Transverse colon (tissue), 4 donors: ENCODE results near the gene ABCC9. TPM values are rescaled to one million over a fixed set of nuclear protein-coding genes. Genes with fewer than 3 reads are reported as not detected.

Experiments used
- DNase-seq: peaks from one replicate; pipeline ENCODE4 v3.0.0-alpha.2; 2019
- H3K27ac ChIP-seq, 4 donors: fragments of 200-600 bp; sonication (generic); 2 replicates each; pipeline ENCODE4 v1.5.1; 2016 to 2018; ENCODE audit warnings: inconsistent platforms in 4 of 4
- H3K27me3 ChIP-seq: fragments of 200-600 bp; sonication (generic); 2 replicates; pipeline ENCODE4 v1.5.1; 2017; ENCODE audit warnings: inconsistent platforms
- H3K36me3 ChIP-seq, 4 donors: fragments of 200-600 bp; sonication (generic); 2 replicates each; pipeline ENCODE4 v1.5.1; 2017 to 2019; ENCODE audit warnings: inconsistent platforms in 4 of 4
- H3K4me1 ChIP-seq, 4 donors: fragments of 200-600 bp; sonication (generic); 2 replicates each; pipeline ENCODE4 v1.5.1; 2017 to 2020; ENCODE audit warnings: inconsistent platforms in 4 of 4
- H3K4me3 ChIP-seq, 4 donors: fragments of 200-600 bp; sonication (generic); 1 replicate in 1 of 4; 2 replicates in 3 of 4; pipeline versions ENCODE4 v1.5.1 to v1.6.1; 2017 to 2019; ENCODE audit warnings: inconsistent platforms in 4 of 4
- H3K9me3 ChIP-seq, 2 donors: fragments of 200-600 bp; sonication (generic); 2 replicates each; pipeline ENCODE4 v1.5.1; 2017 to 2019; ENCODE audit warnings: inconsistent platforms in 2 of 2
- CTCF ChIP-seq, 5 experiments: fragments of 200-600 bp in 3 of 5; fragments of 450-650 bp in 2 of 5; sonication (generic) in 3 of 5; IDR thresholded peaks; 1 replicate in 2 of 5; 2 replicates in 3 of 5; pipeline ENCODE4 v1.5.1; 2016 to 2017; ENCODE audit warnings: antibody characterized with exemption in 5 of 5, inconsistent platforms in 3 of 5, mild to moderate bottlenecking in 2 of 5, moderate library complexity in 1 of 5
- EP300 ChIP-seq: sonication (generic); formaldehyde crosslinking; IDR thresholded peaks from one replicate; pipeline ENCODE4 v1.6.1; 2017; ENCODE audit warnings: antibody characterized with exemption, low read depth
- POLR2A ChIP-seq: fragments of 450-650 bp; IDR thresholded peaks from one replicate; pipeline ENCODE4 v1.6.1; 2016; ENCODE audit warnings: antibody characterized with exemption, mild to moderate bottlenecking, moderate library complexity
- POLR2AphosphoS5 ChIP-seq, 3 donors: sonication (generic); formaldehyde crosslinking; IDR thresholded peaks; one replicate each; pipeline ENCODE4 v1.6.1; 2016; ENCODE audit warnings: antibody characterized with exemption in 3 of 3
- WGBS, 2 donors: methylation state at CpG; one replicate each; pipeline ENCODE4 v1.1.5; 2018; ENCODE audit warnings: low coverage in 1 of 2; 5-methylcytosine and 5-hydroxymethylcytosine counted together
- in situ Hi-C, 4 donors: fragments of 200-750 bp; cut with MboI; loops; one replicate each; pipeline versions ENCODE4 v1.15.0 to v1.15.1; 2017; ENCODE audit warnings: low sequenced_read_pairs in 3 of 4, low pct_ligation_motif_present in 1 of 4, low pct_unique_long_range_greater_than_20kb in 1 of 4
- intact Hi-C: fragments of 100-400 bp; cut with DNase I; formaldehyde crosslinking; loops from one replicate; pipeline ENCODE4 v1.15.1; 2023; ENCODE audit warnings: low total_unique reads
- total RNA-seq, 4 donors: library from RNA; depleted of rRNA; stranded (reverse); fragments of >200 nt; gene quantifications; one replicate each; pipeline ENCODE4 v1.1.0, GENCODE V29; 2016

ABCC9 gene
- total RNA-seq, 4 donors from 2014 or later = 5.2 to 10.2 (median 8.0) TPM

- 60 to 83% methylated on average over 4 of the region's 4 CpGs for WGBS, 2 donors
- intact Hi-C loops = no loop called here
- Histone ChIP-seq H3K27me3 (no peaks in the 10 kb centered on the region), H3K36me3 (no peaks in the 10 kb centered on the region), H3K9me3 (no peaks in the 10 kb centered on the region), H3K27ac (peak overlapping the region; percentile 18 to 64 (median 55)), H3K4me1 (peaks cover 0 to 14% (median 2%) of the 10 kb centered on the region in 4 donors), H3K4me3 (no peak overlapping the region)
- DNase-seq = peak; percentile 9
- in situ Hi-C loops = loop anchor here in 1 of 4 donors (25.0 kb wide), 1 partner anchor 95 kb away; no protein-coding TSS in a partner anchor
- TF ChIP-seq CTCF (IDR thresholded peaks at IDR 0.05) (no peak), POLR2AphosphoS5 (IDR thresholded peaks at IDR 0.05) (peak; percentile 50 to 78 (median 70))
Measured at GRCh38 chr12:21831791-21832344, 109.4 kb downstream of the ABCC9 start.

- H3K36me3 ChIP-seq = no peaks in the 10 kb centered on the region
- no peak for TF ChIP-seq POLR2A
- no peak for TF ChIP-seq CTCF (IDR thresholded peaks at IDR 0.05)
- TF ChIP-seq EP300 = no peak
- TF ChIP-seq POLR2AphosphoS5 (IDR thresholded peaks at IDR 0.05) = peak in 2 of 3 donors; percentile 25 to 42
- WGBS, 2 donors = 70 to 81% methylated on average over 8 of the region's 8 CpGs
- intact Hi-C loops = no loop called here
- peak overlapping the region; percentile 17 to 63 (median 54) for H3K27ac ChIP-seq
- peaks cover 0 to 17% (median 2%) of the 10 kb centered on the region in 4 donors for H3K4me1 ChIP-seq
- no peak overlapping the region for H3K4me3 ChIP-seq
- peak; percentile 10 for DNase-seq
- in situ Hi-C loops = loop anchor here in 1 of 4 donors (25.0 kb wide), 1 partner anchor 91 kb away; no protein-coding TSS in a partner anchor
- no peaks in the 10 kb centered on the region for H3K27me3 ChIP-seq
- H3K9me3 ChIP-seq = no peaks in the 10 kb centered on the region
Measured at GRCh38 chr12:21828779-21829178, 112.4 kb downstream of the ABCC9 start.

DNA sequence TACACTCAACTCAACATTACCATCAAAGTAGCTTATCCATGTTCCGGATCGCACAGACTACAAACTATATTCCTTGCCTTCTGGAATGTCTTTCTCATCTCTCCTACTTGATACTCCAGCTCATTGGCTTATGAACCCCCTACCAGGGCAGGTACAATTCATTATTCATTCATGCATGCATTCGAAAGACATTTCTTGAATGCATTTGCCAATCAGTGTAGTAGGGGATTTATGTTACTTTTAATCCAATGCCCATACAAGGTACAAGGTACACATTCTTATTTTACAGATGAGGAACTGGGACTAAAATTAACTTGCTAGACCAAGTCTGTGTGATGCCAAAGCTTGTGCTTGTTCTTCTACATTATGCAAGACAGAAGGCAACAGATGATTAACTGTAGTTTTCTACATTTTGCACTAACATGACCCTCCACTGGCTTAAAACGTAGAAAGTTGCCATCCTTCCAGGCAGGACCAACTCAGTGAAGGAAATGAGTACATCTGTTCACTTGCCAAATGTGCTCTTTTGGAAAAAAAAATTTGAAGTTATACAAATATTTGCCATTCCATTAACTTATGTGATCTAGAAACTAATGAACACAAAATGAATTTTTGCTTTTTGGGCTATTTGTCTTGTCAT lies 113.0 kb downstream of the ABCC9 start:
- H3K27ac ChIP-seq = peak overlapping the region; percentile 17 to 63 (median 54)
- WGBS, 2 donors = 81 to 84% methylated on average over 4 of the region's 4 CpGs
- H3K4me3 ChIP-seq = no peak overlapping the region
- TF ChIP-seq POLR2AphosphoS5 (IDR thresholded peaks at IDR 0.05) (peak in 2 of 3 donors; percentile 4 to 21), POLR2A (no peak)
- H3K9me3 ChIP-seq = no peaks in the 10 kb centered on the region
- H3K4me1 ChIP-seq = peaks cover 0 to 17% (median 2%) of the 10 kb centered on the region in 4 donors
- intact Hi-C loops (no loop called here), in situ Hi-C loops (loop anchor here in 1 of 4 donors (25.0 kb wide), 1 partner anchor 91 kb away; no protein-coding TSS in a partner anchor)
- H3K36me3 ChIP-seq = no peaks in the 10 kb centered on the region
- DNase-seq = no peak
- no peaks in the 10 kb centered on the region for H3K27me3 ChIP-seq

GRCh38 chr12:21827083-21827482 lies 114.1 kb downstream of the ABCC9 start:
- Histone ChIP-seq H3K4me3 (no peak overlapping the region), H3K36me3 (no peaks in the 10 kb centered on the region), H3K9me3 (no peaks in the 10 kb centered on the region), H3K27me3 (no peaks in the 10 kb centered on the region), H3K4me1 (peaks cover 0 to 20% (median 2%) of the 10 kb centered on the region in 4 donors), H3K27ac (peak overlapping the region in 1 of 4 donors; percentile 62)
- intact Hi-C loops (no loop called here), in situ Hi-C loops (loop anchor here in 1 of 4 donors (25.0 kb wide), 1 partner anchor 90 kb away; no protein-coding TSS in a partner anchor)
- no peak for TF ChIP-seq POLR2AphosphoS5 (IDR thresholded peaks at IDR 0.05)
- no peak for TF ChIP-seq POLR2A
- no peak for TF ChIP-seq EP300
- no peak for TF ChIP-seq CTCF (IDR thresholded peaks at IDR 0.05)
- 34 to 35% methylated on average over 3 of the region's 3 CpGs for WGBS, 2 donors
- no peak for DNase-seq
